NCI-H1436 treated with DMSO at 0.1 percent for 48 hours (cell line): ENCODE measurements around the gene ARHGEF4.

Experiments
- DNase-seq: peaks from one replicate; lab custom pipeline; 2025; lab: John Stamatoyannopoulos, UW

ARHGEF4 gene

GRCh38 chr2:131039101-131039440, 202.4 kb downstream of the ARHGEF4 start:
- no peak for DNase-seq

- DNase-seq = no peak
These were observed 202.8 kb downstream of the ARHGEF4 start for GRCh38 chr2:131039535-131039907.

DNA sequence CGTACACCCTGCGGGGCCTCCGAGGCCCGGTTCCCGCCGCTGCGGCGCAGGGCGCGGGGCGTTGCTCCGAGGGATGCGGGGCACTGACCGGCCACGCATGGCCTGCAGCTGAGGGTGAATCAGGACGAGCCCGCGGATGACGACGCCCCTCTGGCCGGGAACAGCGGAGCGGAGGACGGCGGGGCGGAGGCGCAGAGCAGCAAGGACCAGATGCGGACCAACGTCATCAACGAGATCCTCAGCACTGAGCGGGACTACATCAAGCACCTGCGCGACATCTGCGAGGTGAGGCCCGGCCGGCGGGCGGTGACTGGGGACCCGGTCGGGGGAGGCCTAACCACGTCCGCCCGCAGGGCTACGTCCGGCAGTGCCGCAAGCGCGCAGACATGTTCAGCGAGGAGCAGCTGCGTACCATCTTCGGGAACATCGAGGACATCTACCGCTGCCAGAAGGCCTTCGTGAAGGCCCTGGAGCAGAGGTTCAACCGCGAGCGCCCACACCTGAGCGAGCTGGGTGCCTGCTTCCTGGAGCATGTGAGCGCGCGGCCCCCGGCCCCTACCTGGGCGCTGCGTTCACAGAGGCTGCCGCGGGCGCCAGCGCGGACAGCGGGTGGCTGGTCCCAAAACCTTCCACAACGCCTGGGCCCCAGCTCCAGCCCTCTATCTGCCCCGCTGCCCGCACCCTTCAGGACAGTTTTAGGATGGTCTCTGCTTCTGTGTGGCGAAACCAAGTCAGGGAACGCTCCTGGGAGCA, 203.4 kb downstream of the ARHGEF4 start:
- no peak for DNase-seq

- no peak for DNase-seq
These were observed 204.1 kb downstream of the ARHGEF4 start for GRCh38 chr2:131040661-131041401.

GRCh38 chr2:131041402-131042147, 204.9 kb downstream of the ARHGEF4 start:
- DNase-seq = no peak

GRCh38 chr2:131042148-131042775, 205.5 kb downstream of the ARHGEF4 start:
- no peak for DNase-seq

GRCh38 chr2:131043199-131044074, 206.7 kb downstream of the ARHGEF4 start:
- no peak for DNase-seq

DNA sequence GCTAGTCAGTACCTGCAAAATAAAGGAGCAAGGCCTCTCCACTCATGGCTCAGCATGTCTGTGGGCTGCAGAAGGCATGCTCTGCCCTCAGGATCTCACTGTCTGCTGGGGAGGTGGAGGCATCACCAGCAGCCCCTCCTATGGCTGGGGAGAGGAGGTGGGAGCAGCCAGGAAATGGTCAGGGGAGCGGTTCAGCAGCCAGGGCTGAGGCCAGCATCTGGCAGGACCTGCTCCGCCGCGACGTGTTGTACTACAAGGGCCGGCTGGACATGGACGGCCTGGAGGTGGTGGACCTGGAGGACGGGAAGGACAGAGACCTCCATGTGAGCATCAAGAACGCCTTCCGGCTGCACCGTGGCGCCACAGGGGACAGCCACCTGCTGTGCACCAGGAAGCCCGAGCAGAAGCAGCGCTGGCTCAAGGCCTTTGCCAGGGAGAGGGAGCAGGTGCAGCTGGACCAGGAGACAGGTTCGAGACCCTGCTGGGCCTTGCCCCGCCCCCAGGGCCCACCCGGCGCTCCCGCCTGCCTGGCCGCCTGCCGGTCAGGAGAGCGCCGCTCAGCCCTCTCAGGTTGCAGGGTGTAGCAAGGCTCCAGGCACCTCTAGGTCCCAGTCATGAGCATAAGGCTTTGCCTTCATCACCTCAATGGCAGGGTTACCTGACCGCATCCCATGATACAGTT, 207.5 kb downstream of the ARHGEF4 start:
- no peak for DNase-seq

- DNase-seq = no peak
These were observed 208.0 kb downstream of the ARHGEF4 start for GRCh38 chr2:131044757-131045150.

- no peak for DNase-seq
These were observed 208.7 kb downstream of the ARHGEF4 start for GRCh38 chr2:131045286-131046027.

DNA sequence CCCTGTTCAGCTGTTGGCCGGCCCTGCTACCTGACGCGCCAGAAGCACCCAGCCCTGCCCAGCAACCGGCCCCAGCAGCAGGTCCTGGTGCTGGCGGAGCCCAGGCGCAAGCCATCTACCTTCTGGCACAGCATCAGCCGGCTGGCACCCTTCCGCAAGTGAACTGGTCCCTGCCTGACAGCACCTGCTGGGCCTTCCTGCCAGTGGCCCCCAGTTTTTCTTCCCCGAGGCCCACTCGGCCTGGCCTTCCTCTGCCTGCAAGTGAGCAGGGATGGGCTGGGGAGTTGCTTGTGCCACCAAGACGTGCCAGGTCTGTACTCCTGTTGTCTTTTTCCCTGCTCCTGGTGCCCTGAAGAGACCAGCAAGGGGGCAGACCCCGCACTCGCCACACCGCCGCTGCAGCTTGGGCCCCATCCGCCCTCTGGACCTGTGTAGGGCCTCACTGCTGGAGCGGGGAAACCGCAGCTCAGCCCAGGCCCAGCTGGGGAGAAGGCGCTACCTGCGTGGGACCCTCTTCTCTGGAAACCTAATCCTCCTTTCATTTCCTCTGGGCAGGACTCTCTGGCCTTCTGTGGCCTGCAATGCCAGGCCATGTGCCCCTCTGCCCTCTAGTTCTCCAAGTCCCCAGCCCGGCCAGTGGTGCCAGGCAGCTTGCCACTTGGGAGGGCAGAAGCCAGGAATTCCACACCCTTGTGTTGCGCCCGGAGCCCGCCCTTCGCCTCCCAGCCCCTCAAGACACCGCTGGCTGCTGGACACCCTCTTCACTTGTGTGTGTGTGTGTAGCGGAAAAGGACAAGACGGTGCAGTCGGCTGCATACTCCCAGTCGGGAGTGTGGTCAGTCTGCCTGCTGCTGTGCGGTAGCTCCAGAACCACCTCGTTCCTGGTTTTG, 209.6 kb downstream of the ARHGEF4 start:
- DNase-seq = no peak

- no peak for DNase-seq
These were observed 210.4 kb downstream of the ARHGEF4 start for GRCh38 chr2:131046918-131047652.

DNA sequence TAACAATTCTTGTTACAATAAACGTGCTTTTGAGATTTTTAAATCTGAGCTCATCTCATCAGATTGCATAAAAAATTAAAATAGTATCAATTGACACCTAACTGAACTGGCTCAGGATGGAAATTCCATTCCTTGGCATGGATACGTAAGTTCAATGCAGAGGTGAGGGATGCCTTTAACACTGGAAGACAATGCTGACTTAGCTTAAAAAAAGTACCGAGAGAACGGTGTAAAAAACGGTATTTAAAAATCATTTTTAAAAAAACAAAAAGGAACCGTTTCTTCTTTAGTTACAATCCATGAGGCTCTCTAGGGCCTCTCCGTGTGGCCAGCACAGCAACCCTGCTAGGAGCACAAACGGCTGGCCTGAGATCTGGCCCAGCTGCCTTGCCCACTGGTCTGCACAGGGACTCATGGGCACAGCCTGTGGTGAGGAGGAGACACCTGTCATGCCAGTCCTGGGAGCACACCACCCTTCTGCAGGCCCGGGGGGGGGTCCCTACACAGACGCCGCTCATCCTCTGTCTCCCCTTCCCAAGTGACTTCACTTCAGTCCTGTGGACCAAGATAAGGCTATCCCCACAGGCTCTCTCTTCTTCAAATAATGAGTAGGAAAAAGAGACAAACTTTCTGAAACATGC, 211.3 kb downstream of the ARHGEF4 start:
- no peak for DNase-seq

DNA sequence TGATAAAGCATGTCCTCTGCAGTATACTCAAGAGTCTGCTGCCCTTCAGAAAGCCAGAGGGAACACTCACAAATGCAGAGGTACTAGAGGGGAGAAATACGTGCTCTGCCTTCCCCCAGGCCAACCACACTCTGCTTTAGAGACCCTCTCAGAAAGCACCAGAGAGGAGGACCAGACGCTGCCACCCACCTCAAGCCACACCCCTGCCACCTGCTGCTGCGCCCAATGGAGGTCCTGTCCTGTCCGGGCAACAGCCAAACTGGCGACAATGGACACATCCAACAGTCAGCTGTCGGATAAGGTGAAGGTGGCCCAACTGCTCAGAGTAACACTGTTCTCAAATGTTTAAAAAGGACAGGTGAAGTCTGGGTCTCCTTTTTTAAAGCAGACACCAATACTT, 211.9 kb downstream of the ARHGEF4 start:
- DNase-seq = no peak

GRCh38 chr2:131049150-131049718, 212.5 kb downstream of the ARHGEF4 start:
- no peak for DNase-seq

- DNase-seq = no peak
These were observed 214.2 kb downstream of the ARHGEF4 start for GRCh38 chr2:131050896-131051295.

- no peak for DNase-seq
These were observed 216.1 kb downstream of the ARHGEF4 start for GRCh38 chr2:131052741-131053263.
